H1 (cell line): ENCODE results near the gene MVP. TPM values are rescaled to one million over a fixed set of nuclear protein-coding genes. Genes with fewer than 3 reads are reported as not detected.

Experiments used
- CTCF ChIA-PET: fragments of 300-600 bp; sonication (Branson Sonifier 250); formaldehyde crosslinking; loops from one replicate; lab custom pipeline; 2021; ENCODE audit not compliant: partially characterized antibody; lab: Charles Lee
- POLR2A ChIA-PET: fragments of 300-600 bp; sonication (Branson Sonifier 250); formaldehyde crosslinking; loops from one replicate; lab custom pipeline; 2021; ENCODE audit warnings: inconsistent platforms; ENCODE audit not compliant: partially characterized antibody; lab: Charles Lee
- DNase-seq, 2 experiments: peaks; one replicate each; pipeline versions ENCODE4 v3.0.0 to v3.0.0-alpha.2; 2010 to 2022; ENCODE audit warnings: low spot score in 2 of 2, low read depth in 1 of 2, mixed read lengths in 1 of 2
- FAIRE-seq: peaks from 2 replicates; lab custom pipeline; 2011; peaks lifted over from hg19 to GRCh38; lab: Jason Lieb, UNC
- H2AFZ ChIP-seq: 2 replicates; pipeline ENCODE4 v1.8.1; 2012; ENCODE audit warnings: low read length, inconsistent platforms
- H2AK5ac ChIP-seq: 2 replicates; pipeline ENCODE4 v1.6.1; 2013; ENCODE audit warnings: low read depth, low read length
- H2BK120ac ChIP-seq: replicated peaks from 2 replicates; pipeline ENCODE3; 2013; ENCODE audit warnings: low read depth, low read length, inconsistent platforms
- H2BK12ac ChIP-seq: 2 replicates; pipeline ENCODE4 v1.6.1; 2013; ENCODE audit warnings: low read depth, low read length
- H2BK15ac ChIP-seq: 2 replicates; pipeline ENCODE4 v1.6.1; 2013; ENCODE audit warnings: low read length
- H2BK20ac ChIP-seq: 2 replicates; pipeline ENCODE4 v1.6.1; 2013; ENCODE audit warnings: low read length
- H2BK5ac ChIP-seq: 2 replicates; pipeline ENCODE4 v1.6.1; 2013; ENCODE audit warnings: low read depth, low read length
- H3K14ac ChIP-seq: 2 replicates; pipeline ENCODE4 v1.6.1; 2013; ENCODE audit warnings: inconsistent platforms; ENCODE audit not compliant: insufficient read length
- H3K18ac ChIP-seq: 2 replicates; pipeline ENCODE4 v1.6.1; 2013; ENCODE audit warnings: low read length; ENCODE audit errors: extremely low read depth
- H3K23ac ChIP-seq: 2 replicates; pipeline ENCODE4 v1.6.1; 2013; ENCODE audit warnings: inconsistent platforms; ENCODE audit not compliant: insufficient read length
- H3K23me2 ChIP-seq: 2 replicates; pipeline ENCODE4 v1.6.1; 2013; ENCODE audit warnings: low read depth, low read length
- H3K27ac ChIP-seq: 2 replicates; pipeline ENCODE4 v1.6.1; 2011; ENCODE audit warnings: low read depth, low read length, inconsistent platforms
- H3K27me3 ChIP-seq, 4 experiments: replicated peaks in 1 of 4; 1 replicate in 1 of 4; 2 replicates in 3 of 4; pipeline versions ENCODE4 v1.6.1 to v1.8.1; 2011 to 2013; ENCODE audit warnings: low read length in 3 of 4, mild to moderate bottlenecking in 3 of 4, inconsistent platforms in 2 of 4, mixed read lengths in 2 of 4, moderate library complexity in 1 of 4; ENCODE audit not compliant: control insufficient read depth in 3 of 4, insufficient read depth in 3 of 4; ENCODE audit errors: extremely low read depth in 1 of 4
- H3K36me3 ChIP-seq, 4 experiments: 2 replicates each; pipeline versions ENCODE4 v1.6.1 to v1.8.1; 2011 to 2013; ENCODE audit warnings: mild to moderate bottlenecking in 4 of 4, low read length in 3 of 4, moderate library complexity in 2 of 4, control low read depth in 1 of 4, inconsistent platforms in 1 of 4; ENCODE audit not compliant: insufficient read depth in 4 of 4, control insufficient read depth in 2 of 4
- H3K4ac ChIP-seq: replicated peaks from 2 replicates; pipeline ENCODE3; 2013; ENCODE audit warnings: low read length, low read depth, mixed read lengths, inconsistent platforms; ENCODE audit not compliant: insufficient read length
- H3K4me1 ChIP-seq, 4 experiments: replicated peaks in 1 of 4; 1 replicate in 1 of 4; 2 replicates in 3 of 4; pipeline versions ENCODE4 v1.6.1 to v1.8.1; 2011 to 2013; ENCODE audit warnings: low read length in 3 of 4, inconsistent platforms in 2 of 4, mixed read lengths in 1 of 4; ENCODE audit not compliant: insufficient read depth in 4 of 4, control insufficient read depth in 3 of 4
- H3K4me2 ChIP-seq, 2 experiments: 2 replicates each; pipeline versions ENCODE4 v1.6.1 to v1.8.1; 2011 to 2013; ENCODE audit warnings: low read depth in 2 of 2, low read length in 2 of 2, control low read depth in 1 of 2, inconsistent platforms in 1 of 2, mild to moderate bottlenecking in 1 of 2; ENCODE audit not compliant: insufficient read depth in 1 of 2
- H3K4me3 ChIP-seq, 4 experiments: fragments of 200-600, 300-600 bp in 1 of 4; sonication (generic), shearing (Covaris generic), sonication (Bioruptor Twin) in 1 of 4; 2 replicates each; pipeline versions ENCODE4 v1.5.1 to v1.8.1; 2011 to 2016; ENCODE audit warnings: low read length in 4 of 4, low read depth in 3 of 4, control low read depth in 2 of 4, inconsistent platforms in 2 of 4, mild to moderate bottlenecking in 2 of 4, mixed read lengths in 1 of 4, moderate library complexity in 1 of 4; ENCODE audit not compliant: insufficient read depth in 2 of 4; ENCODE audit errors: extremely low read depth in 1 of 4
- H3K56ac ChIP-seq: replicated peaks from 2 replicates; pipeline ENCODE3; 2013; ENCODE audit warnings: low read depth, mild to moderate bottlenecking, mixed read lengths, low read length, inconsistent platforms; ENCODE audit not compliant: insufficient read length
- H3K79me1 ChIP-seq: 2 replicates; pipeline ENCODE4 v1.6.1; 2013; ENCODE audit warnings: low read depth, low read length, control low read depth
- H3K79me2 ChIP-seq, 2 experiments: 2 replicates each; pipeline versions ENCODE4 v1.6.1 to v1.8.1; 2012 to 2013; ENCODE audit warnings: low read length in 2 of 2, mild to moderate bottlenecking in 2 of 2, inconsistent platforms in 1 of 2; ENCODE audit not compliant: insufficient read depth in 2 of 2, control insufficient read depth in 1 of 2
- H3K9ac ChIP-seq, 4 experiments: replicated peaks in 1 of 4; 1 replicate in 1 of 4; 2 replicates in 3 of 4; pipeline versions ENCODE4 v1.6.1 to v1.8.1; 2011 to 2013; ENCODE audit warnings: low read depth in 3 of 4, low read length in 3 of 4, control low read depth in 2 of 4, mild to moderate bottlenecking in 2 of 4, moderate library complexity in 2 of 4, inconsistent platforms in 1 of 4; ENCODE audit errors: extremely low read depth in 1 of 4
- H3K9me3 ChIP-seq, 2 experiments: 2 replicates each; pipeline versions ENCODE4 v1.6.1 to v1.8.1; 2012 to 2013; ENCODE audit warnings: mild to moderate bottlenecking in 2 of 2, moderate library complexity in 2 of 2, control low read depth in 1 of 2, inconsistent platforms in 1 of 2, low read depth in 1 of 2, low read length in 1 of 2, mixed read lengths in 1 of 2; ENCODE audit not compliant: insufficient read depth in 2 of 2
- H4K20me1 ChIP-seq, 2 experiments: replicated peaks in 1 of 2; 2 replicates each; pipeline versions ENCODE3 to v1.8.1; 2011 to 2013; ENCODE audit warnings: inconsistent platforms in 2 of 2, low read length in 2 of 2, mild to moderate bottlenecking in 1 of 2; ENCODE audit not compliant: insufficient read depth in 2 of 2, control insufficient read depth in 1 of 2
- H4K5ac ChIP-seq: 2 replicates; pipeline ENCODE4 v1.6.1; 2013; ENCODE audit warnings: low read length, low read depth, mixed read lengths, inconsistent platforms; ENCODE audit not compliant: insufficient read length
- H4K8ac ChIP-seq: 2 replicates; pipeline ENCODE4 v1.8.0; 2013; ENCODE audit warnings: mild to moderate bottlenecking, moderate library complexity, low read length, inconsistent platforms; ENCODE audit not compliant: insufficient read depth; ENCODE audit errors: extremely low read depth
- H4K91ac ChIP-seq: replicated peaks from 2 replicates; pipeline ENCODE3; 2013; ENCODE audit warnings: low read length, mixed read lengths, inconsistent platforms; ENCODE audit not compliant: insufficient read length
- CHD2 ChIP-seq: IDR thresholded peaks from 2 replicates; pipeline ENCODE4 v1.6.1; 2012; ENCODE audit warnings: low read length, improper control_type of control experiment
- CTBP2 ChIP-seq: IDR thresholded peaks from 2 replicates; pipeline ENCODE4 v1.7.0; 2011; ENCODE audit warnings: borderline replicate concordance, mild to moderate bottlenecking, moderate library complexity, mixed read lengths, low read length; ENCODE audit not compliant: insufficient read depth, insufficient read length
- EP300 ChIP-seq, 2 experiments: IDR thresholded peaks; 1 replicate in 1 of 2; 2 replicates in 1 of 2; pipeline ENCODE4 v1.6.1; 2011 to 2012; ENCODE audit warnings: low read depth in 2 of 2, low read length in 2 of 2, mild to moderate bottlenecking in 2 of 2, borderline replicate concordance in 1 of 2, inconsistent platforms in 1 of 2, moderate library complexity in 1 of 2
- JUN ChIP-seq: IDR thresholded peaks from 2 replicates; pipeline ENCODE4 v1.6.1; 2011; ENCODE audit warnings: low read depth, mild to moderate bottlenecking, improper control_type of control experiment, low read length
- NRF1 ChIP-seq: IDR thresholded peaks from 2 replicates; pipeline ENCODE4 v1.6.1; 2011; ENCODE audit warnings: mild to moderate bottlenecking, low read depth, low read length, improper control_type of control experiment
- POLR2AphosphoS5 ChIP-seq: IDR thresholded peaks from 2 replicates; pipeline ENCODE4 v1.6.1; 2011; ENCODE audit warnings: low read depth, low read length
- RBBP5 ChIP-seq: IDR thresholded peaks from 2 replicates; pipeline ENCODE4 v1.7.1; 2012; ENCODE audit warnings: low read depth, mild to moderate bottlenecking, inconsistent platforms, low read length, moderate library complexity, borderline replicate concordance
- SIX5 ChIP-seq: IDR thresholded peaks from 2 replicates; pipeline ENCODE4 v1.6.1; 2011; ENCODE audit warnings: mild to moderate bottlenecking, low read depth, low read length
- SRF ChIP-seq: IDR thresholded peaks from 2 replicates; pipeline ENCODE4 v1.6.1; 2011; ENCODE audit warnings: mild to moderate bottlenecking, low read depth, low read length, moderate library complexity
- WGBS, 2 experiments: shearing (Covaris generic) in 1 of 2; methylation state at CpG; one replicate each; pipeline versions ENCODE4 v1.1.6 to v1.1.7; 2013 to 2015; ENCODE audit warnings: low lambda C conversion rate in 2 of 2, mixed read lengths in 2 of 2, inconsistent platforms in 1 of 2, low coverage in 1 of 2, missing lambda C conversion rate in 1 of 2; ENCODE audit not compliant: insufficient replicate concordance in 2 of 2, insufficient coverage in 1 of 2, insufficient read length in 1 of 2; ENCODE audit errors: extremely low coverage in 1 of 2, missing lambda C conversion rate in 1 of 2; 5-methylcytosine and 5-hydroxymethylcytosine counted together
- polyA plus RNA-seq, 7 experiments: library from polyadenylated mRNA; depleted of rRNA in 3 of 7; stranded (reverse) in 5 of 7; unstranded in 2 of 7; fragments of >200 nt in 5 of 7; fragments of 200-250 nt in 2 of 7; gene quantifications; 1 replicate in 5 of 7; 2 replicates in 1 of 7; 4 replicates in 1 of 7; pipeline versions ENCODE4 v1.2.1 to v1.2.3, GENCODE V29; 2011 to 2013; ENCODE audit warnings: missing spikeins in 2 of 7, mixed read lengths in 2 of 7
- total RNA-seq: library from RNA; stranded (reverse); fragmentation: NEBNext Ultra II Directional; extraction: Animal tissue kit (Norgen Biotek cat#: 25700); gene quantifications from 2 replicates; pipeline ENCODE4 v1.2.1, GENCODE V29; 2021

The MVP gene
- total and polyA plus RNA-seq, 2 of the 8 experiments (the other 6 are each of a cell fraction or from before 2014, with no cell fraction given) = 1.9 TPM

DNA sequence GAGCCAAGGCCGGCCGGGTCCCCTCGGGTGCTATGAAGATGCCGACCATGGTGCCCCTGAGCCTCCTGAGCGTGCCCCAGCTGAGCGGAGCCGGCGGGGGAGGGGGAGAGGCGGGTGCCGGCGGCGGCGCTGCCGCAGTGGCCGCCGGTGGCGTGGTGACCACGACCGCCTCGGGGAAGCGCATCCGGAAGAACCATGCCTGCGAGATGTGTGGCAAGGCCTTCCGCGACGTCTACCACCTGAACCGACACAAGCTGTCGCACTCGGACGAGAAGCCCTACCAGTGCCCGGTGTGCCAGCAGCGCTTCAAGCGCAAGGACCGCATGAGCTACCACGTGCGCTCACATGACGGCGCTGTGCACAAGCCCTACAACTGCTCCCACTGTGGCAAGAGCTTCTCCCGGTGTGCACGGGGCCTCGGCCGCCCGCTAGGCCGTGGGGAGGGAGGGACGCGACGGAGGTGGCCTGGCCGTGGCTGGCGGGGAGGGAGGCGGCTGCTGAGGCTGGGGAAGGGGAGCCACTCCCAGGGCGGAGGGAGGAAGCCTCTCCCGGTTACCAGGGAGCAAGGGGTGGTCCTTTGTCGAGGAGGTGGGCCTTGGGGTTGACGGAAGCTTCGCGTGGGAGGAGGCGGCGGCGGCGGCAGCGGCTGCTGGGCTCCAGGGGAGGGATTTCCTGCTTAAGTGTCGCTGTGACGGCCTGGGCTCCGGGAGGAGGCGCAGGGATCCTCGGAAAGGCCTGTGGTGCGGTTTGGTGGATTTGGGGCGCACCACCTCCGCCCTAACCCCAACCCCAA, 12.6 kb upstream of the MVP start:
- POLR2A ChIA-PET = interaction anchor here (0.7 to 3.9 kb wide), 35 partner anchors 9 to 287 kb away, joined by 3 to 41 read pairs (median 6); partner anchors contain the start of genes ASPHD1, CDIPT, KIF22 and MVP
- Histone ChIP-seq H2BK12ac (0 out of 2 replicates have a peak overlapping the region, but pooled peaks have one; percentile 12), H3K36me3 (peaks cover 11 to 42% (median 16%) of the 10 kb centered on the region in 4 experiments)
- TF ChIP-seq SIX5 = no peak
- no peak for TF ChIP-seq NRF1
- no peak for TF ChIP-seq CTBP2
- peak; percentile 29; the same call in 1 of the 2 replicates for TF ChIP-seq CHD2
- TF ChIP-seq RBBP5 = no peak
- no peak for TF ChIP-seq EP300 (IDR thresholded peaks at IDR 0.05; ENCODE audit: borderline replicate concordance in 1 of 2, low read depth in 2 of 2, low read length in 2 of 2)
- TF ChIP-seq JUN = no peak
- no peak for TF ChIP-seq SRF
- TF ChIP-seq POLR2AphosphoS5 = 0 out of 2 replicates have a peak, but pooled peaks have one; percentile 49

More for the DNA sequence above, 12.6 kb upstream of the MVP start:
- Histone ChIP-seq H3K23me2 (peaks cover 21% of the 10 kb centered on the region), H2AFZ (no peak overlapping the region), H3K4me2 (peak overlapping the region; percentile 91 to 95), H2BK5ac (peak overlapping the region; percentile 92), H3K4ac (peak overlapping the region; percentile 92), H3K79me2 (peaks cover 7 to 22% of the 10 kb centered on the region in 2 experiments), H2BK20ac (no peak overlapping the region), H3K27me3 (no peaks in the 10 kb centered on the region), H3K9ac (peak overlapping the region; percentile 46 to 77 (median 72)), H3K4me1 (peaks cover 0 to 43% (median 29%) of the 10 kb centered on the region in 4 experiments; a peak in 6 of 7 replicates), H3K9me3 (no peaks in the 10 kb centered on the region), H3K27ac (peak overlapping the region; percentile 62), H2BK120ac (peak overlapping the region; percentile 65), H3K56ac (peak overlapping the region; percentile 60), H3K4me3 (peak overlapping the region; percentile 54 to 85 (median 69)), H3K14ac (no peak overlapping the region), H4K5ac (peak overlapping the region; percentile 90), H2BK15ac (peak overlapping the region; percentile 72; the same call in 1 of the 2 replicates), H2AK5ac (peak overlapping the region; percentile 40; the same call in 1 of the 2 replicates), H4K20me1 (peaks cover 15 to 21% of the 10 kb centered on the region in 2 experiments), H4K8ac (peak overlapping the region; percentile 66; the same call in 1 of the 2 replicates), H3K23ac (no peak overlapping the region), H3K18ac (peak overlapping the region; percentile 86), H3K79me1 (no peaks in the 10 kb centered on the region), H4K91ac (peak overlapping the region; percentile 88)
- DNase-seq (peak in 1 of 2 experiments; percentile 81), FAIRE-seq (no peak)
- WGBS, 2 experiments = 2% methylated on average over 37 of the region's 69 CpGs; no CpG with 5 or more reads in 1 of the 2 experiments
- CTCF ChIA-PET = interaction anchor here (0.5 to 4.4 kb wide), 16 partner anchors 11 to 250 kb away, joined by 3 to 30 read pairs (median 3); partner anchors contain the start of genes KIF22, MVP and PAGR1
